Myocyte (in vitro differentiated cells): ENCODE measurements around the gene ACSS3. TPM values are rescaled to one million over a fixed set of nuclear protein-coding genes. Genes with fewer than 3 reads are reported as not detected.
A peak's percentile ranks its signal among the peaks of the same experiment; 100 is the strongest.
"Not testable (repeated sequence)": the region's sequence is repeated elsewhere in the genome, so short reads cannot be mapped to it uniquely, and the experiment has no call there.

Experiments
- DNase-seq: peaks from one replicate; pipeline ENCODE4 v3.0.0-alpha.2; 2012; ENCODE audit warnings: low read depth
- total RNA-seq: library from RNA; depleted of rRNA; stranded (reverse); fragments of >200 nt; gene quantifications from 2 replicates; pipeline ENCODE4 v1.2.3, GENCODE V29; 2014

Gene ACSS3
- total RNA-seq, 1 donor from 2014 or later, result 2.9 TPM

GRCh38 chr12:81092053-81092452, 14.2 kb downstream of the ACSS3 start:
- DNase-seq, result no peak

GRCh38 chr12:81094718-81095360, 17.0 kb downstream of the ACSS3 start:
- DNase-seq, result no peak

GRCh38 chr12:81095501-81096232, 17.8 kb downstream of the ACSS3 start:
- DNase-seq, result no peak

- DNase-seq, result no peak
Observed at GRCh38 chr12:81105687-81106086, 27.8 kb downstream of the ACSS3 start.

- no peak for DNase-seq
Observed at GRCh38 chr12:81114226-81114625, 36.3 kb downstream of the ACSS3 start.

GRCh38 chr12:81119069-81119468, 41.2 kb downstream of the ACSS3 start:
- not testable (repeated sequence) for DNase-seq

- no peak for DNase-seq
Observed at GRCh38 chr12:81120961-81121360, 43.1 kb downstream of the ACSS3 start.

GRCh38 chr12:81123611-81124010, 45.7 kb downstream of the ACSS3 start:
- DNase-seq, result no peak

GRCh38 chr12:81125691-81126090, 47.8 kb downstream of the ACSS3 start:
- DNase-seq, result no peak

GRCh38 chr12:81128930-81129554, 51.2 kb downstream of the ACSS3 start:
- peak; percentile 60 for DNase-seq

- DNase-seq, result no peak
Observed at GRCh38 chr12:81136519-81136918, 58.6 kb downstream of the ACSS3 start.

GRCh38 chr12:81137801-81138200, 59.9 kb downstream of the ACSS3 start:
- no peak for DNase-seq

- no peak for DNase-seq
Observed at GRCh38 chr12:81141217-81141616, 63.3 kb downstream of the ACSS3 start.

GRCh38 chr12:81143057-81143456, 65.2 kb downstream of the ACSS3 start:
- DNase-seq, result no peak

- no peak for DNase-seq
Observed at GRCh38 chr12:81146228-81147225, 68.6 kb downstream of the ACSS3 start.

GRCh38 chr12:81147292-81147919, 69.5 kb downstream of the ACSS3 start:
- DNase-seq, result no peak

- DNase-seq, result no peak
Observed at GRCh38 chr12:81150382-81150781, 72.5 kb downstream of the ACSS3 start.

- DNase-seq, result no peak
Observed at GRCh38 chr12:81159856-81160255, 82.0 kb downstream of the ACSS3 start.

- DNase-seq, result no peak
Observed at GRCh38 chr12:81161680-81162079, 83.8 kb downstream of the ACSS3 start.

- no peak for DNase-seq
Observed at GRCh38 chr12:81162391-81163136, 84.7 kb downstream of the ACSS3 start.
